ENCODE results near the gene ARSJ.

The ARSJ gene

DNA sequence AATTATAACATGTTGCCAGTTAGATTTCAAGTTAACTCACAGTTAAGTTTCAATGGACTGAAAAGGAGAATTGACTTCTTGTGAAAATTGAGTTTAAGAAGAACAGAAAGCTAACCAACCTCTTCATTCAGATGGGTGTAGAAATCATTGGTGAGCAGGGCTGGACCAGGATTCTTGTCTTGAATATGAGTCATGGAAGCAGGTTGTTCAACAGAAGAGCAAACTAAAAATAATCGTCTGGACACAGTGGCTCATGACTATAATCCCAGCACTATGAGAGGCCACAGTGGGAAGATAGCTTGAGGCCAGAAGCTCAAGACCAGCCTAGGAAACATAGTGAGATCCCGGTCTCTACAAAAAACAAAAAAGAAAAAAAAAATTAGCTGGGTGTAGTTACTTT, 98.2 kb downstream of the ARSJ start:
- Histone ChIP-seq H3K4me1 (ENCODE audit: control insufficient read depth, insufficient read depth, low read length) (peaks cover 4% of the 10 kb centered on the region), H3K9me3 (ENCODE audit: control insufficient read depth, low read length) (no peaks in the 10 kb centered on the region), H3K27me3 (ENCODE audit: control insufficient read depth, insufficient read depth, low read length, poor library complexity, severe bottlenecking) (no peaks in the 10 kb centered on the region), H3K36me3 (ENCODE audit: control insufficient read depth, insufficient read depth, low read length) (no peaks in the 10 kb centered on the region), H3K27ac (ENCODE audit: insufficient read depth, low read depth, low read length, poor library complexity, severe bottlenecking) (no peak overlapping the region), H3K4me3 (ENCODE audit: insufficient read depth, low read depth, low read length) (no peak overlapping the region)
- 83 to 86% methylated on average over 2 of the region's 2 CpGs for WGBS, 2 experiments

DNA sequence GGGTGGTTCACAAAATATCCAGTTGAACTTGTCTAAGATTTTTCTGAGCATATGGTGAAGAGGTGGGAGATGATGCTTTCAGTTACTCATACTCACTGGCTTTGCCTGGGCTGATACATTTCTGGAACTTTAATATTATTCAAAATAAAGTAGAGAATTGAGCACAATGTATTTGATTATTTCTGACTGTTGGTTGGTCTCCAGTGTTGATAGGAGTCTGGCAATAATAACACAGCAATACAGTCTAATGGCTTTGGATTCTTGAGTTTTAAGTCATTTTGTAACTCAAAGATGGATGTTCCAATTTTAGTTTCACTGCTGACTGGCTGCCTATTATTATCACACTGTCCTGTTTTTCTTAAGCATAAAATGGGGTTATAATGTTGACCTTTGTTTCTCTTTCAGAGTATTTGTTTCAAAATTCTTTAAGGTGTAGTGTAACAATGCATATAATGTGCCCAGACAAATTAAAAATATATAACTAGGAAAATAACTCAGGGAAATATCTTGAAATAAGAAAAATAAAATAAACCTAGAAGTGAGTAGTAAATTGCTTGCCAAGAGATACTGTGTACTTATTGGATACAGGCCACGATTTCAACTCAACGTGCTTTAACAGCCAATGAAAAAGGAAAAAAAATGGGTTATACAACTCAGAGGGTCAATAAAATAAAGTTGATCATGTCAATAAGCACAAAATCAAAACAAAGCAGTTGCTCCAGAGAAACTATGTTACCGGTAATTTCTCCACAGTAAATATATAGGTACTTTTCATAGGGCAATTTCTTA, 99.0 kb downstream of the ARSJ start:
- H3K27ac ChIP-seq (ENCODE audit: insufficient read depth, low read depth, low read length, poor library complexity, severe bottlenecking): no peak overlapping the region
- no peaks in the 10 kb centered on the region for H3K9me3 ChIP-seq (ENCODE audit: control insufficient read depth, low read length)
- WGBS, 2 experiments: 79 to 84% methylated on average over 2 to 3 of the region's 3 CpGs
- no peaks in the 10 kb centered on the region for H3K36me3 ChIP-seq (ENCODE audit: control insufficient read depth, insufficient read depth, low read length)
- no peaks in the 10 kb centered on the region for H3K27me3 ChIP-seq (ENCODE audit: control insufficient read depth, insufficient read depth, low read length, poor library complexity, severe bottlenecking)
- H3K4me3 ChIP-seq (ENCODE audit: insufficient read depth, low read depth, low read length): no peak overlapping the region
- peaks cover 4% of the 10 kb centered on the region for H3K4me1 ChIP-seq (ENCODE audit: control insufficient read depth, insufficient read depth, low read length)

DNA sequence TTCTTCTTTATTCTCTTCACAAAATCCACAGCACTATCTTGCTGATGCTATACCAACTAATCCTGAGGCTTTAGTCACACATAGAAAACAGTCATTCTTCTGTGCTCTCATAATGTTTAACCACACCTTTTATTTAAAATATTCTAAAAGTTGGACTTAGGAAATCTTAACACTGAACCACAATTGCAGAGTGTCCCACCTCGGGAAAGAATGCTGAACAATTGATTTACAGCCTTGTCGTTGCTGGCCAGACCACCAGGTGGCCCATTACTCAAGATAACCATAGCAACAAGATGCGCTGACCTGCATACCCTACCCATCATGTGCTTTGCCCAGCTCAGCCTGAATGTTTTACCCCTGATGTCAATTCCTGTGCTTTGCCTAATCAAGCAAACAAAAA, 100.8 kb downstream of the ARSJ start:
- Histone ChIP-seq H3K4me1 (ENCODE audit: control insufficient read depth, insufficient read depth, low read length) (peaks cover 4% of the 10 kb centered on the region), H3K9me3 (ENCODE audit: control insufficient read depth, low read length) (no peaks in the 10 kb centered on the region), H3K36me3 (ENCODE audit: control insufficient read depth, insufficient read depth, low read length) (no peaks in the 10 kb centered on the region), H3K27ac (ENCODE audit: insufficient read depth, low read depth, low read length, poor library complexity, severe bottlenecking) (no peak overlapping the region), H3K27me3 (ENCODE audit: control insufficient read depth, insufficient read depth, low read length, poor library complexity, severe bottlenecking) (no peaks in the 10 kb centered on the region), H3K4me3 (ENCODE audit: insufficient read depth, low read depth, low read length) (no peak overlapping the region)
- 2 to 5% methylated on average over 3 of the region's 3 CpGs for WGBS, 2 experiments

DNA sequence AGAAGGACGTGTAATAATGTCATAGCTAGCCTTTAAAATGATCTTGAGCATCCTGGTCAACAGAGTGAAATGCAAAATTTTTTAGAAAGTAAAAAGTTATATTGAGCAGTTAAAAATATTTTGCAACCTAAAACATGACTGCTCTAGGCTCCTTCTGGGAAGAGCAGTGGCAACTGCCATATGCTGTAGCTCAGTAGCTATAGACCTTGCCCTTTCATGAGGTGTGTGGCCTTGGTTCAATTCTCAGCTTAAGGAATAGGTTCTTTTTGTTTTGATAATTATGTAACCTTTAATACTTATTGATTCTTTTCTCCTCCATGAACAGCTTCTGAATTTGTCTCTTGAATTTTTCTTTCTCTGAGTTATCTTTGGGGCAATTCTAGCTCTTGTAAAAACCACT, 105.0 kb downstream of the ARSJ start:
- Histone ChIP-seq H3K27me3 (ENCODE audit: control insufficient read depth, insufficient read depth, low read length, poor library complexity, severe bottlenecking) (no peaks in the 10 kb centered on the region), H3K27ac (ENCODE audit: insufficient read depth, low read depth, low read length, poor library complexity, severe bottlenecking) (no peak overlapping the region), H3K4me1 (ENCODE audit: control insufficient read depth, insufficient read depth, low read length) (peaks cover 4% of the 10 kb centered on the region), H3K4me3 (ENCODE audit: insufficient read depth, low read depth, low read length) (no peak overlapping the region), H3K9me3 (ENCODE audit: control insufficient read depth, low read length) (no peaks in the 10 kb centered on the region), H3K36me3 (ENCODE audit: control insufficient read depth, insufficient read depth, low read length) (no peaks in the 10 kb centered on the region)
- 85 to 89% methylated on average over 1 of the region's 1 CpG for WGBS, 2 experiments

DNA sequence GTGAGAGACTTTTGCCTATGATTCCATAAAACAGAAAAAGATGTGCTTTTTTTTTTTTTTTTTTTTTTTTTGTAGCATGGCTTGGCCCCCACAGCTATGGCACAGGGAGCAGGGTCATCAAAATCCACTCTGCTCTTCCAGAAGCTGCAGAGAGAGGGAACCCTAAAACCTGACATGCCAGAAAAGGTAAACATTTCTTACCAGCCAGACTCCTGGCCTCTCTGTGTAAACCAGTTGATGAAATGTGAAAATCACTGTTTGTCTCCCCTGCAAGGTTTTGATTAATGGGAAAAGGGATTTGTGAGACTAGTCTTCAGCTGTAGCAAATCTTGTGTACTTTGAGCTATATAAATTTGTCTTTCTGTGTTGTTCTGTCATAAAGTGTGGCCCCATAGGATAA, 105.9 kb downstream of the ARSJ start:
- H3K4me1 ChIP-seq (ENCODE audit: control insufficient read depth, insufficient read depth, low read length): peaks cover 3% of the 10 kb centered on the region
- H3K36me3 ChIP-seq (ENCODE audit: control insufficient read depth, insufficient read depth, low read length): no peaks in the 10 kb centered on the region
- H3K27ac ChIP-seq (ENCODE audit: insufficient read depth, low read depth, low read length, poor library complexity, severe bottlenecking): no peak overlapping the region
- H3K4me3 ChIP-seq (ENCODE audit: insufficient read depth, low read depth, low read length): no peak overlapping the region
- no peaks in the 10 kb centered on the region for H3K9me3 ChIP-seq (ENCODE audit: control insufficient read depth, low read length)
- H3K27me3 ChIP-seq (ENCODE audit: control insufficient read depth, insufficient read depth, low read length, poor library complexity, severe bottlenecking): no peaks in the 10 kb centered on the region

DNA sequence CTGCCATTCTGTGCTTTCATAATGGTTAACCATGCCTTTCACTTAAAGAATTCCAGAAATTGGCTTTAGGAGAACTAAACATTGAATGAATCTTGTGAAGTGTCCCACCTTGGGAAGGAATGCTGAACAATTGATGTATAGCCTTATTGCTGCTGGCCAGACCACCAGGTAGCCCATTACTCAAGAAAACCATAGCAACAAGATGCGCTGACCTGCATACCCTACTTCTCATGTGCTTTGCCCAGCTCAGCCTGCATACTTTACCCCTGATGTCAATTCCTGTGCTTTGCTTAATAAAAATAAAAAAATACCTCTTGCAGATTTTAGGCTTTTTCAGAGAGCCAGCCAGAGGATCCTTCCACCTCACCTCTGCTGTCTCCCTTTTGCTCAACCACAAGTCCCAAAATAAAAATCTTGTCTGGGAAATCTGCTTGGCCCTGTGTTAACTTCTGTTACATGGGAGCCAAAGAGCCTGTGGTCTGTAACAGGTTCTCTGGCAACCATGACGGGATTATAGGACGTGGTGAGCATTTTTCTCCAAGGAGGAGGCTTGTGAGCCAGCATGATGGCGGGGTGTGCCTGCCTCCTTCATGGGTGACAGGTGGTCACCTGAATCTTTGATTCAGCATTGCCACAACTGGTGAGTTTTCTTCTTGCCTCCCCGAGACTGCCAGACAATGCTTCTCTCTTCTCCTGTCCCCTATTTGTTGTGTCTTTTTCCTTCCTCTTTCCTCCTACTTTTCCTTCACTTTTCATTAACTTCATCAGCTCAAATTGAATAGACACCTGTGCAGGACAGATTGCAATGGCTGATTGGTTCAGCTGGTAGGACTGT, 106.8 kb downstream of the ARSJ start:
- H3K9me3 ChIP-seq (ENCODE audit: control insufficient read depth, low read length): no peaks in the 10 kb centered on the region
- WGBS, 2 experiments: 88 to 91% methylated on average over 5 of the region's 5 CpGs
- no peaks in the 10 kb centered on the region for H3K36me3 ChIP-seq (ENCODE audit: control insufficient read depth, insufficient read depth, low read length)
- H3K4me1 ChIP-seq (ENCODE audit: control insufficient read depth, insufficient read depth, low read length): no peaks in the 10 kb centered on the region
- no peak overlapping the region for H3K4me3 ChIP-seq (ENCODE audit: insufficient read depth, low read depth, low read length)
- no peaks in the 10 kb centered on the region for H3K27me3 ChIP-seq (ENCODE audit: control insufficient read depth, insufficient read depth, low read length, poor library complexity, severe bottlenecking)
- H3K27ac ChIP-seq (ENCODE audit: insufficient read depth, low read depth, low read length, poor library complexity, severe bottlenecking): no peak overlapping the region

DNA sequence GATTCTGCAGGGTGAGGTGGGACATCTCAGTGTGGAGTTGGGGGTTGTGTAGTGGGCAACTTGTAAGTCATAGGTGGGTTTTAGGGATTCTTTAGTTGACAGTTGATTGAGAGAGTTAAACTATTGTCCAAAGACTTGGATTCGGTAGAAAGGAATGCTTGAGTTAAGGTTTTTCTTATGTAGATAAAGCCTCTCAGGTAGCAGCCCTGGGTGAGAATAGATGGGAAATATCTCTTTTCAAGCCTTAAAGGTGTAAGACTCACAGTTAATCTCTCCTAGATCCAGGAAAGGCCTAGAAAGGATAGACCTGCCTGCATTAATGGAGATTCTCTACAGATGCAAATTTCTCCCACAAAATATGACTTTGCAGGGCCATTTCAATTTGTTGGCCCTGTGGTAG, 108.4 kb downstream of the ARSJ start:
- no peaks in the 10 kb centered on the region for H3K4me1 ChIP-seq (ENCODE audit: control insufficient read depth, insufficient read depth, low read length)
- no peaks in the 10 kb centered on the region for H3K27me3 ChIP-seq (ENCODE audit: control insufficient read depth, insufficient read depth, low read length, poor library complexity, severe bottlenecking)
- H3K27ac ChIP-seq (ENCODE audit: insufficient read depth, low read depth, low read length, poor library complexity, severe bottlenecking): no peak overlapping the region
- no peak overlapping the region for H3K4me3 ChIP-seq (ENCODE audit: insufficient read depth, low read depth, low read length)
- H3K9me3 ChIP-seq (ENCODE audit: control insufficient read depth, low read length): no peaks in the 10 kb centered on the region
- WGBS, 2 experiments: 76 to 77% methylated on average over 1 of the region's 1 CpG
- H3K36me3 ChIP-seq (ENCODE audit: control insufficient read depth, insufficient read depth, low read length): no peaks in the 10 kb centered on the region

DNA sequence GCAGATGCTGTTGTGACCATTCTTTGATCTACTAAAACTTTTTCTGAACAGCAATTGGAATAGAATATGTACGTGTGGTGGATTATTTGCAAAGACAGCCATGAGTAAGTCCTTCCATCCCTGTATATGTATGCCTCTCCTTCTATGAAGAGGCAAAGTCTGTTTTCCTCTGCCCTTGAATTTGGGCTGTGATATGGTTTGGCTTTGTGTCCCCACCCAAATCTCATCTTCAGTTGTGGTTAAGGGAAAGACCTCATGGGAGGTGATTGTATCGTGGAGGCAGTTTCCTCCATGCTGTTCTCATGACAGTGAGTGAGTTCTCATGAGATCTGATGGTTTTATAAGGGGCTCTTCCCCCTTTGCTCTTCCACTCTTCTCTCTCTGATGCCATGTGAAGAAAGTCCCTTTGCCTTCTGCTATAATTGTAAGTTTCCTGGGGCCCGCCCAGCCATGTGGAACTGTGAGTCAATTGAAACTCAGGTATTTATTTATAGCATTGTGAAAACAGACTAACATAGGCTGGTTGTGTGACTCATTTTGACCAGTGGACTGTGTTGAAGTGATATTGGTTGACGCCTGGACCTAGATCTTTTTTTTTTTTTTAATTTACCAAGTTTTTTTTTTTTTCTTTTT, 109.6 kb downstream of the ARSJ start:
- 96 to 100% methylated on average over 3 of the region's 4 CpGs for WGBS, 2 experiments
- Histone ChIP-seq H3K9me3 (ENCODE audit: control insufficient read depth, low read length) (no peaks in the 10 kb centered on the region), H3K27ac (ENCODE audit: insufficient read depth, low read depth, low read length, poor library complexity, severe bottlenecking) (no peak overlapping the region), H3K4me1 (ENCODE audit: control insufficient read depth, insufficient read depth, low read length) (no peaks in the 10 kb centered on the region), H3K4me3 (ENCODE audit: insufficient read depth, low read depth, low read length) (no peak overlapping the region), H3K36me3 (ENCODE audit: control insufficient read depth, insufficient read depth, low read length) (no peaks in the 10 kb centered on the region), H3K27me3 (ENCODE audit: control insufficient read depth, insufficient read depth, low read length, poor library complexity, severe bottlenecking) (no peaks in the 10 kb centered on the region)

DNA sequence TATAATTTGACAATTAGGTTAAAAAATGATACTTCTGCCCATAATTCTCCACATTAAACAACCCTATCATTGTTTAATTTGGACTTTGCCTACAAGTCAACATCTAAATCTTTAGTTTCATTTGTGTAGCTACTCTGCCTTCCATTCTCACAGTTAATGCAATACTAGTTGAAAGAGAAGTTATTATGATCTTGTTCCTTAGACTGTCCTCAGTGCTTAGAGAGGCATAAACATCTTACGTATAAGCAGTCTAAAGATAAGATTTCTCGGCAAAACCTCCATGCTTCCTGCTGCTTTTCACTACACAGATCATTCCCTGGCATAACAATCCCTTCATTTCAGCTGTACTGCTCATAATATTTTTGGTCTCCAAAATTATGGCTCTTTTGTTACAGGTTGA, 112.8 kb downstream of the ARSJ start:
- Histone ChIP-seq H3K4me3 (ENCODE audit: insufficient read depth, low read depth, low read length) (no peak overlapping the region), H3K9me3 (ENCODE audit: control insufficient read depth, low read length) (no peaks in the 10 kb centered on the region), H3K4me1 (ENCODE audit: control insufficient read depth, insufficient read depth, low read length) (no peaks in the 10 kb centered on the region), H3K27ac (ENCODE audit: insufficient read depth, low read depth, low read length, poor library complexity, severe bottlenecking) (no peak overlapping the region), H3K27me3 (ENCODE audit: control insufficient read depth, insufficient read depth, low read length, poor library complexity, severe bottlenecking) (no peaks in the 10 kb centered on the region), H3K36me3 (ENCODE audit: control insufficient read depth, insufficient read depth, low read length) (no peaks in the 10 kb centered on the region)
- WGBS, 2 experiments: 88 to 95% methylated on average over 2 of the region's 2 CpGs

DNA sequence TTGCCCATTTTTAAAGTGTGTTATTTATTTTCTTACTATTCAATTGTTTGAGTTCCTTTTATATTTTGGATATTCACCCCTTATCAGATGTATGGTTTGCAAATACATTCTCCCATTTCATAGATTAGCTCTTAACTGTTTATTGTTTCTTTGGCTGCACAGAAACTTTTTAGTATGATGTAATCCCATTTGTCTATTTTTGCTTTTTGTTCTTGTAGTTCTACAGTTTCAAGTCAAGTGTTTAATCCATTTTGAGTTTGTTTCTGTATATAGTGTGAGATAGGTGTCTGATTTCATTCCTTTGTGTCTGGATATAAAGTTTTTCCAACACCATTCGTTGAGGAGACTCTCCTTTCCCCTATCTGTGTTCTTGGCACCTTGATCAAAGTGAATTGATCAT, 120.5 kb downstream of the ARSJ start:
- H3K36me3 ChIP-seq (ENCODE audit: control insufficient read depth, insufficient read depth, low read length): no peaks in the 10 kb centered on the region
- no peak overlapping the region for H3K4me3 ChIP-seq (ENCODE audit: insufficient read depth, low read depth, low read length)
- H3K27me3 ChIP-seq (ENCODE audit: control insufficient read depth, insufficient read depth, low read length, poor library complexity, severe bottlenecking): no peaks in the 10 kb centered on the region
- no peak overlapping the region for H3K27ac ChIP-seq (ENCODE audit: insufficient read depth, low read depth, low read length, poor library complexity, severe bottlenecking)
- WGBS, 2 experiments: 90 to 93% methylated on average over 1 of the region's 1 CpG
- no peaks in the 10 kb centered on the region for H3K4me1 ChIP-seq (ENCODE audit: control insufficient read depth, insufficient read depth, low read length)
- H3K9me3 ChIP-seq (ENCODE audit: control insufficient read depth, low read length): no peaks in the 10 kb centered on the region
